ENCODE measurements around the gene SAA4.
"Not testable (repeated sequence)": the region's sequence is repeated elsewhere in the genome, so short reads cannot be mapped to it uniquely, and the experiment has no call there.

Gene SAA4

GRCh38 chr11:18223591-18224387 lies 12.8 kb downstream of the SAA4 start:
- Mint-ChIP-seq H3K36me3 (no peaks in the 10 kb centered on the region), H3K4me3 (no peak overlapping the region), H3K27me3 (peaks cover 4% of the 10 kb centered on the region), H3K9me3 (no peaks in the 10 kb centered on the region), H3K4me1 (no peaks in the 10 kb centered on the region), H3K27ac (no peak overlapping the region)

DNA sequence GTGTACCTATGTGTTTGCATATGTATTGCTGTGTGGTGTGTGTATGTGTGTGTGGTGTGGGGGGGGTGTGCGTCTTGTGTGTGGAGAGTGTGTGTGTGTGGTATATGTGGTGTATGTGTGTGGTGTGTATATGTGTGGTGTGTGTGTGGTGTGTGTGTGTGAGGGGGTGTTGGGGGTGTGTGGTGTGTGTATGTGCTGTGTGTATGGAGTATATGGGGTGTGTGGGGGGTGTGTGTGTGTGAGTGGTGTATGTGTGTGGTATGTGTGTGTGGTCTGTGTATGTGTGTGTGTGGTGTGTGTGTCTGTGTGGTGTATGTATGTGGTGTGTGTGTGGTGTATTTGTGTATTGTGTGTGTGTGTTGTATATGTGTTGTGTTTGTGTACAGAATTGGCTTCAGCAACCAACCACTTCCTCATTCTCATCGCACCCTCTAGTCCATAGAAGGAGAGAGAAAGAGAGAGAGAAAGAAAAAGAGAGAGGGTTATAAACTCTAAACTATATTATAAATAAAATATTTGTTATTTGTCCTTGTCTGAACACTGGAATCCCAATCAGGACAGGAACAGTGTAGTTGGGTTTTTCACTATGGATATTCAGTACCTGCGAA lies 13.7 kb downstream of the SAA4 start:
- Mint-ChIP-seq H3K4me3 (no peak overlapping the region), H3K36me3 (no peaks in the 10 kb centered on the region), H3K9me3 (no peaks in the 10 kb centered on the region), H3K27ac (no peak overlapping the region), H3K27me3 (peaks cover 4% of the 10 kb centered on the region), H3K4me1 (no peaks in the 10 kb centered on the region)

DNA sequence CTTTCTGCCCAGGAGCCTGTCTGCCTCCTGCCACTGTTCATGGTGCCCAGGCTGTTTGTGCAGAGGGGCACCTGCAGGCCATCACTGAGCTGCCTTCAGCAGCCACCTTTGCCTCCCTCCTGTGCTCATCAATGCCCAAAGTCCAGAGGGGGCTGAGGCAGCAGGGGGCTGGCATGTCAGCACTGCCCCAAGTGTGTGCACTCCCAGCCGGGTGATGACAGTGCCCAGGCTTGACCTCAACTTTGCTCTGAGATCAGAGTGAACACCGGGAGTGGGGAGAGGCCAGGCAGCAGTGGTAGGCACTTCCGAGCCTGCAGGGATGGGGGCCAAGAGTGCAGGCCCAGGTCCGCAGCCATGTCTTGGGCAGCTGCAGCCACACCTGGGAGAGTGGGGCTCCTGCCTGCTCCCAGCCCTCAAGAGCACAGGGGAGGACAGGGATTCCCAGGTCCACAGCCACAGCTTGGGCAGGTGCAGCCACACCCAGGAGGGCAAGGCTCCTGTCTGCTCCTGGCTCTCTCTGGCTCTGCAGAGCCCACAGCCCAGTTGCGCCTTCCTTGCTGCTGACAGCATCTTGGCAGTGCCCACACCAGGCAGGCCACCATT lies 15.2 kb downstream of the SAA4 start:
- no peaks in the 10 kb centered on the region for H3K9me3 Mint-ChIP-seq
- no peaks in the 10 kb centered on the region for H3K4me1 Mint-ChIP-seq
- H3K27me3 Mint-ChIP-seq: peaks cover 4% of the 10 kb centered on the region
- H3K36me3 Mint-ChIP-seq: no peaks in the 10 kb centered on the region
- no peak overlapping the region for H3K4me3 Mint-ChIP-seq
- no peak overlapping the region for H3K27ac Mint-ChIP-seq

DNA sequence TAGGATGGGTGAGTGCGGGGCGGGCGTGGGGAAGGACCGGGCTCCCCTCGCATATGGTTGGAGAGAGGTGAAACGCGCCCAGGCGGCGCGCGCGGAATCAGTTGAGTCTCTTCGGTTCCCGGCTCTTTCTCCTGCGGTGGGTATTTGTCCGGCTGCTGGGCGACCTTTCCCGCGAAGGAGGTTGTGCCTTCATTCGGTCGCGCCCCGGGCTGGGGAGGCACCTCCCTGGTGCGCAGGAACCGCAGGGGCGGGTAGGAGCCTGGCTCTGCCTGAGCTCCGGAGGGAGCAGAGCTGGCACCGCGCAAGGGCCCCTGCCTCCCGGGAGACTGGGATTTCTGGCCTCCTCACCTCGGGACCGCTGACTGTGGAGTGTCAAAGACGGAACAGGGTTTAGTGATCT lies 27.5 kb downstream of the SAA4 start:
- Mint-ChIP-seq H3K4me3 (no peak overlapping the region), H3K9me3 (no peaks in the 10 kb centered on the region), H3K27me3 (peaks cover 28% of the 10 kb centered on the region), H3K36me3 (no peaks in the 10 kb centered on the region), H3K4me1 (no peaks in the 10 kb centered on the region), H3K27ac (no peak overlapping the region)

- no peaks in the 10 kb centered on the region for H3K9me3 Mint-ChIP-seq
- no peak overlapping the region for H3K27ac Mint-ChIP-seq
- no peak overlapping the region for H3K4me3 Mint-ChIP-seq
- no peaks in the 10 kb centered on the region for H3K36me3 Mint-ChIP-seq
- H3K27me3 Mint-ChIP-seq: peaks cover 29% of the 10 kb centered on the region
- no peaks in the 10 kb centered on the region for H3K4me1 Mint-ChIP-seq
These were observed 31.8 kb downstream of the SAA4 start for GRCh38 chr11:18204771-18205170.

GRCh38 chr11:18204220-18204619 lies 32.4 kb downstream of the SAA4 start:
- no peak overlapping the region for H3K27ac Mint-ChIP-seq
- peaks cover 29% of the 10 kb centered on the region for H3K27me3 Mint-ChIP-seq

GRCh38 chr11:18203723-18204122 lies 32.9 kb downstream of the SAA4 start:
- Mint-ChIP-seq H3K27ac (no peak overlapping the region), H3K4me3 (no peak overlapping the region), H3K9me3 (no peaks in the 10 kb centered on the region), H3K36me3 (no peaks in the 10 kb centered on the region), H3K27me3 (peaks cover 29% of the 10 kb centered on the region), H3K4me1 (no peaks in the 10 kb centered on the region)

More at GRCh38 chr11:18204220-18204619, 32.4 kb downstream of the SAA4 start:
- no peaks in the 10 kb centered on the region for H3K9me3 Mint-ChIP-seq
- no peaks in the 10 kb centered on the region for H3K4me1 Mint-ChIP-seq
- H3K36me3 Mint-ChIP-seq: no peaks in the 10 kb centered on the region
- no peak overlapping the region for H3K4me3 Mint-ChIP-seq

GRCh38 chr11:18197738-18198137 lies 38.9 kb downstream of the SAA4 start:
- not testable (repeated sequence) for H3K36me3 Mint-ChIP-seq, H3K27ac Mint-ChIP-seq, H3K27me3 Mint-ChIP-seq, H3K4me3 Mint-ChIP-seq, H3K4me1 Mint-ChIP-seq, H3K9me3 Mint-ChIP-seq

DNA sequence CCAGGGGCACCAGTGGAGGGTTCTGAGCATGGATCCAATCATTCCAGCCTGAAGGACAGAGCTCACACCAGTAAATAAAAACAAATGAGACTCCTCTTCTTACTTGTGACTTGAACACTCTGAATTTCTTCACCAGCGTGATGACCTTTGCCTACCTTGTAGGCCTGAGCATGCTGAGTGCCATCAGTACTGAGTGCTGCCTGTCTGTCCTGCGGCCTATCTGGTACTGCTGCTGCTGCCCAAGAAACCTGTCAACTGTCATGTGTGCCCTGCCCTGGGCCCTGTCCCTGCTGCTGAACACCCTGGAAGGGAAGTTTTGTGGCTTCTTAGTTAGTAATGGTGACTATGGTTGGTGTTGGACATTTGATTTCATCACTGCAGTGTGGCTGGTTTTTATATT lies 40.1 kb downstream of the SAA4 start:
- H3K4me1 Mint-ChIP-seq: no peaks in the 10 kb centered on the region
- no peak overlapping the region for H3K4me3 Mint-ChIP-seq
- no peak overlapping the region for H3K27ac Mint-ChIP-seq
- H3K27me3 Mint-ChIP-seq: peaks cover 8% of the 10 kb centered on the region
- no peaks in the 10 kb centered on the region for H3K36me3 Mint-ChIP-seq
- no peaks in the 10 kb centered on the region for H3K9me3 Mint-ChIP-seq

- H3K9me3 Mint-ChIP-seq: no peaks in the 10 kb centered on the region
- H3K27me3 Mint-ChIP-seq: peaks cover 4% of the 10 kb centered on the region
- H3K4me3 Mint-ChIP-seq: no peak overlapping the region
- H3K36me3 Mint-ChIP-seq: no peaks in the 10 kb centered on the region
- H3K27ac Mint-ChIP-seq: no peak overlapping the region
- no peaks in the 10 kb centered on the region for H3K4me1 Mint-ChIP-seq
These were observed 43.6 kb downstream of the SAA4 start for GRCh38 chr11:18193010-18193409.

GRCh38 chr11:18191376-18191775 lies 45.2 kb downstream of the SAA4 start:
- Mint-ChIP-seq H3K4me1 (no peaks in the 10 kb centered on the region), H3K4me3 (no peak overlapping the region), H3K27ac (no peak overlapping the region), H3K36me3 (no peaks in the 10 kb centered on the region), H3K27me3 (peaks cover 10% of the 10 kb centered on the region), H3K9me3 (no peaks in the 10 kb centered on the region)

GRCh38 chr11:18189476-18190245 lies 46.9 kb downstream of the SAA4 start:
- not testable (repeated sequence) for H3K4me3 Mint-ChIP-seq, H3K27ac Mint-ChIP-seq, H3K4me1 Mint-ChIP-seq, H3K36me3 Mint-ChIP-seq, H3K9me3 Mint-ChIP-seq
- peaks cover 16% of the 10 kb centered on the region for H3K27me3 Mint-ChIP-seq

DNA sequence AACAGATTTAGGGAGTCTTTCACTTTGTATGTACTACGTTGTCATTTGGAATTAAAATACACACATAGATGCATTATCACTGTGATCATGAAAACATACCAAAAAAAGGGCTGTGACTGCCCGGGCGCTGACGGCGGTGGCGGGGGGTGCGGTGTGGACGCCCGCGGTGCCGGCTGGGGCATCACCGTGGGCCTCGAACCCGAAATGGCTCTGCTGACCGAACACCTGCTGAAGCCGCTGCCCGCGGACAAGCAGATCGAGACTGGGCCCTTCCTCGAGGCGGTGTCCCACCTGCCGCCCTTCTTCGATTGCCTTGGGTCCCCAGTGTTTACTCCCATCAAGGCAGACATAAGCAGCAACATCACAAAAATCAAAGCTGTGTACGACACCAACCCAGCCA lies 47.8 kb downstream of the SAA4 start:
- Mint-ChIP-seq H3K27ac (no peak overlapping the region), H3K27me3 (peaks cover 19% of the 10 kb centered on the region), H3K36me3 (no peaks in the 10 kb centered on the region), H3K4me1 (no peaks in the 10 kb centered on the region), H3K9me3 (no peaks in the 10 kb centered on the region), H3K4me3 (no peak overlapping the region)
